Heart left ventricle (tissue), 13 donors: ENCODE measurements around the gene ACCS.

Experiments
- CTCF ChIP-seq, 12 donors: fragments of 200-600 bp; sonication (generic) in 4 of 12; IDR thresholded peaks; one replicate each; pipeline versions ENCODE4 v1.5.0 to v1.8.0; 2018 to 2022; ENCODE audit warnings: antibody characterized with exemption in 12 of 12, mild to moderate bottlenecking in 5 of 12
- POLR2A ChIP-seq, 2 donors: fragments of 450-650 bp; IDR thresholded peaks; one replicate each; pipeline ENCODE4 v1.6.1; 2017; ENCODE audit warnings: antibody characterized with exemption in 2 of 2, mild to moderate bottlenecking in 2 of 2, moderate library complexity in 2 of 2
- donor health status: ischemic (EF 13 %, LVEDD 7.1; RV severe dilation, severe dysfunction).
- donor health status: DM: no; HTN: yes; CAD: no.
- donor health status: DM: no; HTN: no; CAD: no.
- donor health status: ischemic (EF 25% LVEDD 6.9; RV normal size, moderate dysfunction).
- donor health status: ischemic (EF 25% LVEDD 5.7; RV mildly dilated, moderate dysfunction).
- donor health status: ischemic (EF 35%, LVEDD 5.7; RV mildly dilated, moderate dysfunction).
- donor health status: nonischemic (EF 11% LVEDD 7.7; RV severe dilation, severe dysfunction).
- donor health status: DM: yes; HTN: yes; CAD: no.
- donor health status: PGD.
- donor health status: ischemic (EF 29% LVEDD 5.4; RV normal size, mild dysfunction).
- donor health status: nonischemic (EF 23%, LVEDD 6.1; RV moderate dilation, normal function).

- TF ChIP-seq CTCF (IDR thresholded peaks at IDR 0.05): no peak
- TF ChIP-seq POLR2A (IDR thresholded peaks at IDR 0.05): no peak
These were observed 42.2 kb downstream of the ACCS start for GRCh38 chr11:44108260-44108659.
